AG10803 (cell line): ENCODE data around the gene ESYT3.

Experiments used
- DNase-seq: peaks from one replicate; pipeline ENCODE4 v3.0.0; 2010; ENCODE audit warnings: low read depth
- H3K4me3 ChIP-seq: 2 replicates; pipeline ENCODE4 v1.5.1; 2011; ENCODE audit warnings: mild to moderate bottlenecking, low read length, control low read depth
- TF ChIP-seq, protein P1 (sequence below): conservative IDR thresholded peaks from 2 replicates; pipeline ENCODE4 v1.5.1; 2011; ENCODE audit warnings: mild to moderate bottlenecking, low read length, control low read depth, inconsistent platforms

The ESYT3 gene

DNA sequence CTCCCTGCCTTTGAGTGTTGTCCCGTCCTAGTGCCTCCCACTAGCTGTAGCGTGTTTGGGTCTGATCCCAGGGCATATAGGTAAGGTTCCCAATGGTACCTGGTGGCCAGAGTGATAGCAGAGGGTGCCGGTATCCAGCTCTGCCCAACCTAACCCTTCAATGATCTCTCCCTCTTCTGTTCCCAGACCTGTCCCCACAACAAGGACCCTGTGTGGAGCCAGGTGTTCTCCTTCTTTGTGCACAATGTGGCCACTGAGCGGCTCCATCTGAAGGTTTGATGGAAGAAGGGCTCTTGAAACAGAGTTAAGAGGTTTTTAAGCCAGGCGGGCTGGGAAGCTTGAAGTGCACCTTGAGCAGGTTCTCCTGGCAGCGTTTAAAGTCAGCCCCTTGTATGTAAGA, 35.5 kb downstream of the ESYT3 start:
- TF ChIP-seq, protein P1, sequence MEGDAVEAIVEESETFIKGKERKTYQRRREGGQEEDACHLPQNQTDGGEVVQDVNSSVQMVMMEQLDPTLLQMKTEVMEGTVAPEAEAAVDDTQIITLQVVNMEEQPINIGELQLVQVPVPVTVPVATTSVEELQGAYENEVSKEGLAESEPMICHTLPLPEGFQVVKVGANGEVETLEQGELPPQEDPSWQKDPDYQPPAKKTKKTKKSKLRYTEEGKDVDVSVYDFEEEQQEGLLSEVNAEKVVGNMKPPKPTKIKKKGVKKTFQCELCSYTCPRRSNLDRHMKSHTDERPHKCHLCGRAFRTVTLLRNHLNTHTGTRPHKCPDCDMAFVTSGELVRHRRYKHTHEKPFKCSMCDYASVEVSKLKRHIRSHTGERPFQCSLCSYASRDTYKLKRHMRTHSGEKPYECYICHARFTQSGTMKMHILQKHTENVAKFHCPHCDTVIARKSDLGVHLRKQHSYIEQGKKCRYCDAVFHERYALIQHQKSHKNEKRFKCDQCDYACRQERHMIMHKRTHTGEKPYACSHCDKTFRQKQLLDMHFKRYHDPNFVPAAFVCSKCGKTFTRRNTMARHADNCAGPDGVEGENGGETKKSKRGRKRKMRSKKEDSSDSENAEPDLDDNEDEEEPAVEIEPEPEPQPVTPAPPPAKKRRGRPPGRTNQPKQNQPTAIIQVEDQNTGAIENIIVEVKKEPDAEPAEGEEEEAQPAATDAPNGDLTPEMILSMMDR = no peak

DNA sequence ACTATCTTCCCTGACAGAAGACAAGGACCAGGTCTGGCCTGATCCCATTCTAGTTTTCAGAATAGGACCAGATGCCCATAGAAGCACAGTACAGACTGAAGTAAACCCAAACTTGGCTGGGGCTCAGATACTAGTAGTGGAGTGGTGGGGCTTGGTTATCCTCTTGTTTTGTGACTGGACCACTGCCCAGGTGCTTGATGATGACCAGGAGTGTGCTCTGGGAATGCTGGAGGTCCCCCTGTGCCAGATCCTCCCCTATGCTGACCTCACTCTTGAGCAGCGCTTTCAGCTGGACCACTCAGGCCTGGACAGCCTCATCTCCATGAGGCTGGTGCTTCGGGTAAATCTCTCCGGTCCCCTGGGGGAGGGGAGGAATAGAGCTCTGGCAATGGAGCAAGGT, 36.3 kb downstream of the ESYT3 start:
- H3K4me3 ChIP-seq = no peak overlapping the region
- no peak for DNase-seq
- TF ChIP-seq, protein P1 = no peak

More for the DNA sequence above, 35.5 kb downstream of the ESYT3 start:
- no peak for DNase-seq
- no peak overlapping the region for H3K4me3 ChIP-seq

DNA sequence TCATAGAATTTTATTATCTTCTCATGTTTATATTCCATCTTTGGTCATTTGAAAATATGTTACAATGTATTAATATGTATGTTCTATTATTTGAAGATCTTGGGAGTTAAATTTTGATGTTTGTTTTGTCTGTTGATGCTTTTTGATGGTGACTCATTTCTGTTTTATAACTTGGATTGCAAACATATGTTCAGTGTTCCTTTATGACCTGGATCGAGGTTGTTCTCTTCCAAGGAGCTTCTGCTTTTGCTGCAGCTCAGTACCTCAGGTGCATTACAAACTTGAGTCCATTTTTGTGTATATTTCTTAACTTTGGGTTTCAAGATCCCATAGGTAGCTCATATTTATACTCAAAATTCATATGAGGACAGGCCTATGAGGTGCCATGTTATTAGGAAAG, 37.1 kb downstream of the ESYT3 start:
- no peak for DNase-seq
- TF ChIP-seq, protein P1 = no peak
- no peak overlapping the region for H3K4me3 ChIP-seq

DNA sequence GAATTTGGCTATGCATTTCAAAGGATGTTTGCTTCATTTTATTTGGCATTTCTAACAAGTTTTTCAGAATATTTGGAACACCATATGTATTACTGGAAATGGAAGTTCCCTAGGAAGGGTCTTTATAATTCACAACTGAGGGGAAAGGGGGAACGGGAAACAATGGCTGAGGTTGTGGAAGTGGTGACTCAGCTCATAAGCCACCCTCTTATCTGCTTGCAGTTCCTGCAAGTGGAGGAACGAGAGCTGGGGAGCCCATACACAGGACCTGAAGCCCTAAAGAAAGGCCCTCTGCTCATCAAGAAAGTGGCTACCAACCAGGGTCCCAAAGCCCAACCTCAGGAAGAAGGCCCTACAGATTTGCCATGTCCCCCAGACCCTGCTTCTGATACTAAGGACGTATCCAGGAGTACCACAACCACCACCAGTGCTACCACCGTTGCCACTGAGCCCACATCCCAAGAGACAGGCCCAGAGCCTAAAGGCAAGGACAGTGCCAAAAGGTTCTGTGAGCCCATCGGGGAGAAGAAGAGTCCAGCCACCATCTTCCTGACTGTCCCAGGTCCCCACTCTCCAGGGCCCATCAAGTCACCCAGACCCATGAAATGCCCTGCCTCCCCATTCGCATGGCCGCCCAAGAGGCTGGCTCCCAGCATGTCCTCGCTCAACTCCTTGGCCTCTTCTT, 37.9 kb downstream of the ESYT3 start:
- TF ChIP-seq, protein P1 = no peak
- DNase-seq = no peak
- no peak overlapping the region for H3K4me3 ChIP-seq

DNA sequence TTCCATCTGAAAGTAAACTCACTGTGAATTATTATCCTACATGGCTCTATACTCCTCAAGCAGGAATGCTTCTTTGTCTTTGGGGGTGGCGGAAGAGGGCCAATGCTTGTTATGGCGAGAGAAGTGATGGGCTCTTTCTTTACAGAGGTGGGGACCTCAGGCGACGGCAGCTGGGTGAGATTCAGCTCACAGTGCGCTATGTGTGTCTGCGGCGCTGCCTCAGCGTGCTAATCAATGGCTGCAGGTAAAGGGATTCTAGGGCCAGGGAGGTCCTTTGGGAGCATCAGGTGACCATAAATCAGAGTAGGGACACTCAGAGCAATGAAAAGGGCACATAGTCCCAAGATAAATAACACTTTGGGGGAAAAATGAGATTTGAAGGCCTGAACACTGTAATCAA, 39.0 kb downstream of the ESYT3 start:
- no peak for DNase-seq
- H3K4me3 ChIP-seq = no peak overlapping the region
- TF ChIP-seq, protein P1 = no peak

DNA sequence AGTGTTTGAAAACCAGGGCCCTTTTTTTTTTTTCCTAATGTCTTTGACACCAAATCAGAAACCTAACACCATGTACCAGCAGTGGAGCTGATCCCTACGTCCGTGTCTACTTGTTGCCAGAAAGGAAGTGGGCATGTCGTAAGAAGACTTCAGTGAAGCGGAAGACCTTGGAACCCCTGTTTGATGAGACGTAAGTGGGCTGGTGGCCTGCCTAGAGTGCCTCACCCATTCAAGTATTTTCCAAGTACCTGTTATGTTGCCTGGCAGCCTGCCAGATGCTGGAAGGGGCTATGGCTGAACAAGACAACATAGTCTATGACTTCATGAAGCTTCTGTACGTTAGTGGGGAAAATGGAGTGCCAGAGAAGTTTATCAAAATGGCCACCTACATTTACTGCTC, 39.7 kb downstream of the ESYT3 start:
- TF ChIP-seq, protein P1 = no peak
- DNase-seq = no peak
- H3K4me3 ChIP-seq = no peak overlapping the region

DNA sequence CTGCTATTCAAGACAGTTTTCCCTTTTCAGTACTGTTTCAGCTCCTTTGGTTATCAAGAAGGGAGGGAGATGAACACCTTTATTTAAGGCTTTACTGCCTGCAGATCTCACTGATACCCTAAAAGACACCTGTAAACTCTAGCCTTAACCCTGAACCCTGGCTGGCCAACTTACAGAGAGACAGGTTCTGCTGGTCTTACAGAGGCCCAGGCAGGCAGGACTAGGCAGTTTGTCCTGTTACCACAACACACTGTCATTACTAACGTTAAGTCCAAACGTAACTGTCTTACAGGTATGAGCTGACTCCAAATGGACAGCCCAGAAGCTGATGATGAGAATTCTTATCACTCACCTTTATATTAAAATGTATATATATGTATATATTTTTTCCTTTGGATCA, 42.1 kb downstream of the ESYT3 start:
- no peak overlapping the region for H3K4me3 ChIP-seq
- TF ChIP-seq, protein P1 = no peak
- DNase-seq = no peak
